C4-2B (cell line): ENCODE data around the gene ZNF483.

Source experiments
- ZFX ChIP-seq: fragments of 450-650 bp; IDR thresholded peaks from 2 replicates; pipeline ENCODE4 v1.6.1; 2017
- TF ChIP-seq, protein P1 (sequence below): fragments of 450-650 bp; conservative IDR thresholded peaks from 2 replicates; pipeline ENCODE4 v1.5.1; 2017; ENCODE audit warnings: mild to moderate bottlenecking

DNA sequence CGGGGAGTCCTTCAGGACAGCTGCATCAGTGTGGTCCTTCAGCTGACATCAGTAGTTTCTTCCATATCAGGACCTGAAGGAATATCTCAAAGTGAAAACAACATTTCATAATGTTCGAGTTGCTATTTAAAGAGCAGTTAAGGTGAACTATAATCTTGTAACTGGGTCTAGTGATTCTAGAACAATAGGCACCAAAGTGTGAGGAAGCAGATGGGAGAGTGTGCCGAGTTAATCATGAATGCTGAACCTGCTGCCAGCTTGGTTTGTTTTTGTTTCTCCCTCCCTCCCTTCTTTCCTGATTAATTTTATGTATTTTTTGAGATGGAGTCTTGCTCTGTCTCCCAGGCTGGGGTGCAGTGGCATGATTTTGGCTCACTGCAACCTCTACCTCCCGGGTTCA, 78.1 kb downstream of the ZNF483 start:
- TF ChIP-seq, protein P1, sequence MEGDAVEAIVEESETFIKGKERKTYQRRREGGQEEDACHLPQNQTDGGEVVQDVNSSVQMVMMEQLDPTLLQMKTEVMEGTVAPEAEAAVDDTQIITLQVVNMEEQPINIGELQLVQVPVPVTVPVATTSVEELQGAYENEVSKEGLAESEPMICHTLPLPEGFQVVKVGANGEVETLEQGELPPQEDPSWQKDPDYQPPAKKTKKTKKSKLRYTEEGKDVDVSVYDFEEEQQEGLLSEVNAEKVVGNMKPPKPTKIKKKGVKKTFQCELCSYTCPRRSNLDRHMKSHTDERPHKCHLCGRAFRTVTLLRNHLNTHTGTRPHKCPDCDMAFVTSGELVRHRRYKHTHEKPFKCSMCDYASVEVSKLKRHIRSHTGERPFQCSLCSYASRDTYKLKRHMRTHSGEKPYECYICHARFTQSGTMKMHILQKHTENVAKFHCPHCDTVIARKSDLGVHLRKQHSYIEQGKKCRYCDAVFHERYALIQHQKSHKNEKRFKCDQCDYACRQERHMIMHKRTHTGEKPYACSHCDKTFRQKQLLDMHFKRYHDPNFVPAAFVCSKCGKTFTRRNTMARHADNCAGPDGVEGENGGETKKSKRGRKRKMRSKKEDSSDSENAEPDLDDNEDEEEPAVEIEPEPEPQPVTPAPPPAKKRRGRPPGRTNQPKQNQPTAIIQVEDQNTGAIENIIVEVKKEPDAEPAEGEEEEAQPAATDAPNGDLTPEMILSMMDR = no peak
- TF ChIP-seq ZFX = no peak
